Esophagus muscularis mucosa (tissue), 3 donors: Measurements from ENCODE around the gene PPEF1.

Experiments
- CTCF ChIP-seq, 3 experiments: fragments of 200-600 bp in 2 of 3; fragments of 450-650 bp in 1 of 3; sonication (generic) in 2 of 3; IDR thresholded peaks; one replicate each; pipeline ENCODE4 v1.5.1; 2017 to 2019; ENCODE audit warnings: antibody characterized with exemption in 3 of 3, mild to moderate bottlenecking in 2 of 3, moderate library complexity in 1 of 3
- POLR2A ChIP-seq: fragments of 450-650 bp; IDR thresholded peaks from one replicate; pipeline ENCODE4 v1.6.1; 2017; ENCODE audit warnings: antibody characterized with exemption, moderate library complexity, mild to moderate bottlenecking, low read depth

DNA sequence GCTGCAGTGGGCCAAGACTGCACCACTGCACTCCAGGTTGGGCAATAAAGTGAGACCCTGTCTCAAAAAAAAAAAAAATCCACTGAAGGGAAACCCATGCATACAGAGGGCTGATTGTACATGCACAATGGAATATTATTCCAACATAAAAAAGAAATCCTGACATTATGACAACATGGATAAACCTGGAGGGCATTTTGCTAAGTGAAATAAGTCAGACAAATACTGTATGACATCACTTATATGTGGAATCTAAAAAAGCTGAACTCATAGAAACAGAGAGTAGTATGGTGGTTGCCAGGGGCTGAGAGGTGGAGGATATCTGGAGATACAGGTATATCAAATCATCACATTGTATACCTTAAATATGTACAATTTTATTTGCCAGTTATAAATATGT, 102.2 kb downstream of the PPEF1 start:
- TF ChIP-seq CTCF (IDR thresholded peaks at IDR 0.05) (no peak), POLR2A (no peak)
